HG02981 (cell line): ENCODE data around the gene FGF22.
"Not testable (repeated sequence)": the region's sequence is repeated elsewhere in the genome, so short reads cannot be mapped to it uniquely, and the experiment has no call there.

ENCODE experiments used
- ATAC-seq: cut with Tn5 transposase; IDR thresholded peaks from one replicate; pipeline ENCODE4 v1.9.1; 2021; ENCODE audit warnings: mild to moderate bottlenecking, moderate library complexity; ENCODE audit not compliant: unreplicated experiment

FGF22 gene

DNA sequence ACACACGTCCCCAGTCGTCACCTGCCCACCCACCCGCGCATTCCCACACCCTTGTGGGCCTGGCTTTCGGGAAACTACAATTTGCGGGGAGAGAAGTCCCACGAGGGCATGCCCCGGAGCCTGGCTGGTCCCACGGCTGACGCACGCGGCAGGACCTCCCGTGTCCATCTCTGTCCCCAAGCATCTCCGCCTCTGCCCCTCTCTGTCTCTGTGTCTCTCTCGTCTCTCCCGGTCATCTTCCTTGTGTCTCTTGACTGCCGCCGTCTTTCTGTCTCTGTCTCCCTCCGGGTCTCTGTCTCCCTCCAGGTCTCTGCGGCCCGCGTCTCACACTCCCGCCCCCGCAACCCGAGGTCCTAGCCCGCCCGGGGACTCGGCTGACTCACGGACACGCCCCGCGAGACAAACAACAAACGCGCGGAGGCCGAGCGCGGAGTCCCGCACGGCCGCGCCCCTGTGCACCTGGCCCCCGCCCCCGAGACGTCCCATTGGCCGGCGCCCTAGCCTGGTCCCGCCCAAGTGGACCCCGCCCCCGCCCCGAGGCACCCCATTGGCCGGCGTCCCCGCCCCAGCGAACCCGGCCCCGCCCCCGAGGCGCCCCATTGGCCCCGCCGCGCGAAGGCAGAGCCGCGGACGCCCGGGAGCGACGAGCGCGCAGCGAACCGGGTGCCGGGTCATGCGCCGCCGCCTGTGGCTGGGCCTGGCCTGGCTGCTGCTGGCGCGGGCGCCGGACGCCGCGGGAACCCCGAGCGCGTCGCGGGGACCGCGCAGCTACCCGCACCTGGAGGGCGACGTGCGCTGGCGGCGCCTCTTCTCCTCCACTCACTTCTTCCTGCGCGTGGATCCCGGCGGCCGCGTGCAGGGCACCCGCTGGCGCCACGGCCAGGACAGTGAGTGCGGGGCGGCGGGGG, at the start of gene FGF22:
Gene FGF22 (plus strand): TSS at position 627 of the 908 bp plus-strand sequence. CDS start 47 bp downstream, at position 674.
- peak; percentile 55 for ATAC-seq

DNA sequence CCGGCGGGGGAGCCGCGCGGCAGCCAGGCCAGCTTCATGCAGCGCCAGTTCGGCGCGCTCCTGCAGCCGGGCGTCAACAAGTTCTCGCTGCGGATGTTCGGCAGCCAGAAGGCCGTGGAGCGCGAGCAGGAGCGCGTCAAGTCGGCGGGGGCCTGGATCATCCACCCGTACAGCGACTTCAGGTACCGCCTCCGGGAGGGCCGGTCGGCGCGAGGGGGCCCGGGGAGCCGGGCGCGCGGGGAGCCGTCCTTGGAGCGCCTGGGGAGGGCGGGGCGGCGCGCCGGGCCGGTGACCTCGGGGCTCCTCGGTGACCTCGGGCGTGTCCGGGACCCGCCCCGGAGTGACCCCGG, 49.3 kb upstream of the FGF22 start:
- ATAC-seq: no peak

DNA sequence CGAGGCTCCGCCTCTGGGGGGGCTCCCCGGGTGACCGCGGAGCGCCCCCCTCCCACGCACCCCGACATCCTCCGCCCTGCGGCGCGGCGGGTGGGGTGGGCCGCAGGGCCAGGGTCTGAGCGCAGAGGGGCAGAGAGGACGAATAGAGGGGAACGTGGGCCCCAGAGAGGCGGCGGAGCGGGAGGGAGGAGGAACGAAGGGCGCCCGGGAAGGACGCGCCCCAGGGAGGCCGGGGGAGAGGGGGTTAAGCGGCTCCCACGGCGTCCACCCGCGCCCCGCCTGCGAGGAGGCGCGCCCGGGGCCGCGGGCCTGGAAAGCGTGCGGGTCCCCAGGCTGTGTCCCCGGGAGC, 49.0 kb upstream of the FGF22 start:
- no peak for ATAC-seq

DNA sequence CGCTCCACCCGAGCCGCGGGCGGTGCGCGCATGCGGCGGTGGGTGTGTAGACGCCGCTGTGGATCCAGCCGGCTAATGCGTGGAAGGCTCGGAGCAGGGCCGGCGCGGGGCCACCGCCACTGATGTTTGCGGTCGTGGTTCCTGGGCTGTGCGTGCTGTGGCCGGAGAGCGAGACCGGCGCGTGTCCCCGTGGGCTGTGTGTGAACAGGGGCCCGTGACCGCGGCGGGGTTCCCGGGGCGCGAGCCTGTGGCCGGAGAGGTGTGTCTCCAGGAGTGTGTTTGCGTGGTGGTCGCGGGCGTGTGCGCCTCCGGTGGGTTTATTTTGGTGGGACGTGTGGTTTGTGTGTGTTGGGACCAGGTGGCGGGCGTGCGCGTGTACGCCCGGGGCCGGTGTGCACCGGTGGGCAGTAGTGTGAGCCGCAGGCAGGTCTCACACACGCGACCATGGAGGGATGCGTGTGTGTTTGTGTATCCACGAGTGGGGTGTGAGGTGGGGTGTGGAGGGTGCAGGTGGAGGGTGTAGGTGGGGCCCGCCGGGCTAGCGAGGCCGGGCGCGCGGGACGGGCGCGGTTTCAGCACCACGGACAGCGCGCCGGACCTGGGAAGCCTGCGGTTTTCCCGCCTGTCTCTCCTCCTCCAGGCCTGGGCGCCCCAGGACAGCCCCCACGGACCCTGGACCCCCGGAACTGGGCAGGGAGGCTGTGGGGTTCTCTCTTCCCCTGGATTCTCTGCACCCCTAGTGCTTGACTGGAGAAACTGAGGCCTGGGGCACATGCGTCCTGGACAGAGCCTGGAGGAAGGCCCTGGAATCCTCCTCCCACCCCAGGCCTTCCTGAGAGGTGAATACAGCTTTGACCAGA, 48.4 kb upstream of the FGF22 start:
- no peak for ATAC-seq

DNA sequence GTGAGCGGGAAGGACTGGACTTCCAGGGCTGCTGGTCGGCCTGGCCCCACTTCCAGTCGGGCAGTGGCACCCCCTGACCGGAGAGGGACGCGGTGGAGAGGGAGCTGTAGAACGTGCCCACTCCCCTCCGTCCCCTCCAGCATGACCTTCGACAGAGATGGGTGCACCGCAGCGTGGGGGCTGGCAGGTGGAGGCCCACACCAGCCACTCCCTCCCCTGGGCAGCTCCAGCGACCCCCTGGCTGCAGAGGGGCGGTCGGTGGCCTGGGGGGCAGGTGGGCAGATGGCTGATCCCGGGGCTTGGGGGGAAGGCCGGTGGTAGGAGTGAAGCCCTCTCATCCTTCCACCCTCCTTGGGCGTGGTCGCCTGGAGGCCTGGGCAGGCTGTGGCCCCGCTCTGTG, 47.6 kb upstream of the FGF22 start:
- ATAC-seq: no peak

DNA sequence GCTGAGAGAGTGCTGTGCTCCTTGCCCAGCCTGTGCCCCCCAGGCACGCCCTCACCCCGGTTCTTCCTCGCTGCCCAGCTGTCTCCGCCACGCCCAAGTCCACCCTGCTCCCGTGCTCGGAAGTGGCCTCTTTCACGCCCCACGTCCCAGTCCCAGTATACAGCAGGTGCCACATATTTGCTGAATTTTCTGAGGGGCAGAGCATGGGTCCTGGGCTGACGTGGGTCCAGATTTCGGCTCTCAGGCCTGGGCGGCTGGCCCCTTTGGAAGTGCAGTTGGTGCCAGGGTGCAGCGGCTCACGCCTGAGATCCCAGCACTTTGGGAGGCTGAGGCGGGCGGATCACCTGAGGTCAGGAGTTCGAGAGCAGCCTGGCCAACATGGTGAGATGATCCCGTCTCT, 46.6 kb upstream of the FGF22 start:
- ATAC-seq: no peak

DNA sequence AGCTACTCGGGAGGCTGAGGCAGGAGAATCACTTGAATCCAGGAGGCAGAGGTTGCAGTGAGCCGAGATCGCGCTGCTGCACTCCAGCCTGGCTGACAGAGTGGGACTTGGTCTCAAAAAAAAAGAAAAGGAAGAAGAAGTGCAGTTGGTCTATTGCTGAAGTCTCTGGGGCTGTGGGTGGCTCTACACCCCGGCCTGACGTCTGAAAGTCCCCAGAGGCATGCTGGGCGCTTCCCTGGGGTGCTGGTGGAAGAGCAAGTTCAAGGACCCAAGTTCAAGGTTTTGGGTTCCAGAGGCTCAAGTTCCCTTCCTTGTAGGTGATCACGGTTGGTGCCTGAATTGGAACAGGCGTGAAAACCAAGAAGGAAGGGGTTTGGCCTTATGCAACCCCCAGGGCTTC, 46.2 kb upstream of the FGF22 start:
- ATAC-seq: no peak

DNA sequence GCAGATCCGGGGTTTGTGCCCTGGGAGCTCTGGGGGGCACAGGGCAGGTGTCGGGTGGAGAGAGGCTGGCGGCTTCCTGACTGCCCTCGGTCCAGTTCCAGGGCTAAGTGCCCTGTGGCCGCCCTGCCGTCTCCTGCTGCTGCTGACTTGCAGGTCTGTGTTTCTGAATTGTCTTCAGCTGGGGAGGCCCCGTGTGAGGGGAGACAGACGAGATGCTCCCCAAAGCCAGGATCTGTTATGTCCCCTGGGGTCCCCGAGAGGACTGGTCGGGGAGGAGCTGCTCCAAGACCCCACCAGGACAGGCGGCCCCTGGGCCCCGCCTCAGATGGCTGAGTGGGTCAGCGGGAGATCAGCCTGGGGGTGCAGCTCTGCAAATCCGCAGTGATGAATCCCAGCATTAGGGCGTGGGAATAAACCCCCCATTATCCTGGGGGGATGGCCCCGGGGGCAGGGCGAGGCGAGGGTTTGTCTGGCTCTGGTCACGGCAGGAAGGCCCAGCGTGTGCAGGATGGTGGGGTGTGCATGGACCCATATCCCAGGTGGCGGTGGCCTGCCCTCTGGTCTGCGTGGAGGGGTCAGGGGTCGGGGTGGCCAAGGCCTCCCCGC, 45.3 kb upstream of the FGF22 start:
- no peak for ATAC-seq

DNA sequence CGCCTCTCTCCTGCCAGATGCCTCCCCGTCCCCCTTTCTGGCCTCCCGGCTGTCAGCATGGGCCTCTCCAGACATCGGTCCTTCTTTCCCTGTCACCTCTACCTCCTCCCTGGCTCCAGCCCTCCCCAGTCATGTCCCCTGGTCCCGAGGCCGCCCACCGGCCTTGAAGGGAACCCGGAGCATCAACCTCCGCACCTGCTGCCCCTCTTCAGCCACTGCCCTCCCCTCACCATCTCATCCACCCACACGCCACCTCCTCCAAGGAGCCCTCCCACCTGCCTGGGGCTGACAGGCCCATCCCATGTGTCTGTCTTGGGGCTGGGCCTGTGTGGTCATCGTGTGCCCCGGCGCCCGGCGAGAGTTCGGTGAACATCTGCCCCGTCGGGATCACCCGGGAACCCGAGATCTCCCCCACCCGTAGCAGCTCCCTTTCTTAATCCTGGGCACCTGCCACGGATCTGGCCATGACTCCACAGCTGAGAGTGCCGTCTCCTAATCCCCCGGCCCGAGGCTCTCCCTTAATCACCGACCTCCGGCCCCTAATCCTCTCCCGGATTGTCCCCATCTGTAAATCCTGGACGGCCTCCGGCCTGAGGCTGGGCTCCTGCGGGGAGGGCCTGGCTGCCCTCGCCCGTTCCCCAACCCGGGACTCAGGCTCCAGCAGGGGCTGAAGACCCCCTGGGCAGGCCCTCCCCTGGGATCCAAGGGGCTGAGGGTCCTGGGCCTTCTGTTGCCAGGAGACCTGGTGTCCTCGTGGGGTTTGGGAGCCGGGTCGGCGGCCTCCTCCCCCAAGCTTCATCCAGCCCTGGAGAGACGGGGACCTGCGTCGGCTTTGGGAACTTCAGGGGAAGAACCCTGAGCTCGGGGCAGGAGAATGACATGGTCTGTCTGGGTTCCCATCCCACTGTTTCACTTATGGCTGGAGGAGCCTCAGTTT, 44.1 kb upstream of the FGF22 start:
- ATAC-seq: no peak

DNA sequence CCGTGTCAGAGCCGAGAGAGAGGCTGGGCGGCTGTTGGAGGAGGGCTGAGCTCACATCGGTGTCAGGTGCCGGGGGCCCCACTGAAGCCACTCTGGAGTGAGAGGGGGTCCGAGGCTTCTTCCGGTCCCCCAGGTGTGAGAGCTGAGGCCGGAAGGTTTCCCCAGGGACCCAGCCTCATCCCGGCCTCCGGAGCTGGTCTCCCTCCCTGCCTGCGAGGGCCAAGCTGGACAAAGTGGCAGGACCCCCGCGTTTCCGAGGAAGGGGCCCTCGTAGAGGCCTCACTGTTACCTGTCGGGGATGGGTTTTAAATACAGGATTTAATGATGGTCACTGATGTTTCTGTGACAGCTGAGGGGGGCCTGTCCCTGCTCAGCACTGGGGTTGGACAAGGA, 43.4 kb upstream of the FGF22 start:
- no peak for ATAC-seq

DNA sequence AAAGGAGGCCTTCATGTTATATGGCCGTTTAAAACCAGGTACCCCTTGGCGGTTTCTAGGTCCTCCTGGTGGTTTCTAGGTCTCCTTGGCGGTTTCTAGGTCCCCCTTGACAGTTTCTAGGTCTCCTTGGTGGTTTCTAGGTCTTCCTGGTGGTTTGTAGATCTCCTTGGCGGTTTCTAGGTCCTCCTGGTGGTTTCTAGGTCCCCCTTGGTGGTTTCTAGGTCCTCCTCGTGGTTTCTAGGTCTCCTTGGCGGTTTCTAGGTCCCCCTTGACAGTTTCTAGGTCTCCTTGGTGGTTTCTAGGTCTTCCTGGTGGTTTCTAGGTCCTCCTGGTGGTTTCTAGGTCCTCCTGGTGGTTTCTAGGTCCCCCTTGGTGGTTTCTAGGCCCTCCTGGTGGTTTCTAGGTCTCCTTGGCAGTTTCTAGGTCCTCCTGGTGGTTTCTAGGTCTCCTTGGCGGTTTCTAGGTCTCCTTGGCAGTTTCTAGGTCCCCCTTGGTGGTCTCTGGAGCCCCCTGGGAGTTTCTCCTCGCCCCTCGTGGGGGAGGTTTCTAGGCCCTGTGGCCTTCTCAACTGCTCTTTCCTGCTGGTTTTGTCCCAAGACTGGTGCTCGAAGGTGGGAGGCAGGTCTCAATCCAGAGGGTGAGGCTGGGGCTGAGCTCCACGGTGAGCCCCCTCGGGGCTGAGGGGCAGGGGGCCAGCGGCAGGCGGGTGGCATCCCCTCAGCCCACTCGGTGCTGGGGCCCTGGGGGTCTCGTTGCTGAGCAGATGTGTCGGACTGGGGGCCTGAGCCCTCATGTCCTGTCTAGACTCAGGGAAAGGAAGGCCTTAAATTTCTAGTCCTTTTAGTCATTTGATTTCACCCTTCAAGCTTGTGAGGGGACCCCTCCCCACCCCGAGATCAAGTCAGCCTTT, 42.0 kb upstream of the FGF22 start:
- no peak for ATAC-seq

DNA sequence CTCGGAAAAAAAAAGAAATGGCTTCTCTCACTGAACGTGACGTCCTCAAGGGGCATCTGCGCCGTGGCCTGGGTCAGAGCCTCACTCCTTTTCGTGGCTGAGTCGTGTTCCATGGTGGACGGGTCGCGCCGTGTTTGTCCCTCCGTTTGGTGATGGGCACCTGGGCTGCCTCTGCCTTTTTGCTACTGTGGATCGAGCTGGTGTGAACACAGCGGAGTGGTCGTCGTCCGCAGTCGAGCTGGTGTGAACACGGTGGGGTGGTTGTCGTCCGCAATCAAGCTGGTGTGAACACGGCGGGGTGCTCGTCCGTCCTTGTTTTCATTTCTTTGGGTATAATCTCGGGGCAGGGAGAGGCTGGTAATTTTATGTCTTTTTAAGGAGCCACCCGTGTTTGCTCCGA, 38.4 kb upstream of the FGF22 start:
- no peak for ATAC-seq

DNA sequence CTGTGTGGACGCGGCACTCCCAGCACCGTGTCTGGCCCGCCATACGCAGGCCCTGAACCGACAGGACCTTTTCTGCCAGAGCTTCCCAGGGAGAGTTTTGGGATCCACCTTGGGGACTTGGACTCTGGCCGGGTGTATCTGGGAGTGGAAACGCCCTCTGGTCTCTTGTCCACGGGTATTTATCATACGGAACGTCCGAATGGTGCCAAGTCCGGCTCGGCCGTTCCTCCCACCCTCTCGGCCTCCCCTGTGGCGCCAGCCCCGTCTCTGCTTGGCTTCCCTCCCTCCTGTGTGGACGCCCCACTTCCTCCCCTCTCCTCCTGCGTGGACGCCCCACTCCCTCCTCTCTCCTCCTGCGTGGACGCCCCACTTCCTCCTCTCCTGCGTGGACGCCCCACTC, 37.9 kb upstream of the FGF22 start:
- ATAC-seq: no peak

DNA sequence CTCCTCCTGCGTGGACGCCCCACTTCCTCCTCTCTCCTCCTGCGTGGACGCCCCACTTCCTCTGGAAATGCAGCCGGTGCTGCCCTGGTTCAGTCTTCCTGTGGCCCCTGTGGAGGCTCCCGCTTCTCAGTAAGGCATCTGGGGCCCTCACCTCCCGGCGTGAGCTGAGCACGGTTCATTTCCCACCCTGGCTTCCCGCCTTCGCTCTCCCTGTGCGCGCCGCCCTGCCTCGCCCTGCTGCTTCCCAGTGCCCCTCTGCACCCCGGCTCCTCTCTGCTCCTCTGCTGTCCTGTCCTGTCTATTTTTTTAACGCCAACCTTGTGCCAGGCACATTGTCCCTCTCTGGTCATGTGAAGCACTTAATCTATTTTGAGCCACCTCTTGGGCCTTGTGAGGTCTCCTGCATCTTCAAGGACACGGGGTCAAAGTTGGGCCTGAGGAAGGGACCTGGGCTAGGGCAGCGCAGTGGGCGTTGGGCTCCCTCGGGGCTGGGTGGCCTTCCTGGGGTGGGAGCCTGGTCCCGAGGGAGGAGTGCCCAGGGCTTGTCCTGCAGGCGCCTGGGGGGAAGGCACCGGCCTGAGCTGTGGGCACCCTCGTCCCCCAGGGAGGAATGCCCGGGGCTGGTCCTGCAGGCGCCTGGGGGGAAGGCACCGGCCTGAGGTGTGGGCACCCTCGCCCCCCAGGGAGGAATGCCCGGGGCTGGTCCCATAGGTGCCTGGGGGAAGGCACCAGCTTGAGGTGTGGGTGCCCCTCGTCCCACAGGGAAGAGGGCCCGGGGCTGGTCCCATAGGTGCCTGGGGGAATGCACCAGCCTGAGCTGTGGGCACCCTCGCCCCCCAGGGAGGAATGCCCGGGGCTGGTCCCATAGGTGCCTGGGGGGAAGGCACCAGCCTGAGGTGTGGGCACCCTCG, 37.0 kb upstream of the FGF22 start:
- no peak for ATAC-seq

DNA sequence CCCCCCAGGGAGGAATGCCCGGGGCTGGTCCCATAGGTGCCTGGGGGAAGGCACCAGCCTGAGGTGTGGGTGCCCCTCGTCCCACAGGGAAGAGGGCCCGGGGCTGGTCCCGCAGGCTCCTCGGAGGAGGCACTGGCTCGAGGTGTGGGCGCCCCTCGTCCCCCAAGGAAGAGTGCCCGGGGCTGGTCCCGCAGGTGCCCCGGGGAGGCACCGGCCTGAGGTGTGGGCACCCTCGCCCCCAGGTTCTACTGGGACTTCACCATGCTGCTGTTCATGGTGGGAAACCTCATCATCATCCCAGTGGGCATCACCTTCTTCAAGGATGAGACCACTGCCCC, 36.4 kb upstream of the FGF22 start:
- ATAC-seq: not testable (repeated sequence)

DNA sequence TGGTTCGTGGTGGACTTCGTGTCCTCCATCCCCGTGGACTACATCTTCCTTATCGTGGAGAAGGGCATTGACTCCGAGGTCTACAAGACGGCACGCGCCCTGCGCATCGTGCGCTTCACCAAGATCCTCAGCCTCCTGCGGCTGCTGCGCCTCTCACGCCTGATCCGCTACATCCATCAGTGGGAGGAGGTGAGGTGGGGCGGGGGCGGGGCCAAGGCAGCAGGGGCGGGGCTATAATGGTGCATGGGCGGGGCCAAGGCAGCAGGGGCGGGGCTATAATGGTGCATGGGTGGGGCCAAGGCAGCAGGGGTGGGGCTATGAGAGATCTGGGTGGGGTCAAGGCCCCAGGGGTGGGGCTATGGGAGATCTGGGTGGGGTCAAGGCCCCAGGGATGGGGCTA, 35.9 kb upstream of the FGF22 start:
- ATAC-seq: not testable (repeated sequence)

DNA sequence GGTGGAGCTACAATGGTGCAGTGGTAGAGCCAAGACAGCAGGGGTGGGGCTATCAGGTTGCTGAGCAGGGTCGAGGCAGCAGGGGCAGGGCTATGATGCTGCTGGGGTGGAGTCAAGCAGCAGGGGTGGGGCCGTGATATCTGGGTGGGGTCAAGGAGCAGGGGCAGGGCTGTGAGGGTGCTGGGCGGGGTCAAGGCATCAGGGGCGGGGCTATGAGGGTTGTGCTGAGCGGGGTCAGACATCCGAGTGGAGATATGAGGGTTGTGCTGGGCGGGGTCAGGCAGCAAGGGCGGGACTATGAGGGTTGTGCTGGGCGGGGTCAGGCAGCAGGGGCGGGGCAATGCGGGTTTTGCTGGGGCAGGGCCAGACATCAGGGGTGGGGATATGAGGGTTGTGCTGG, 35.3 kb upstream of the FGF22 start:
- ATAC-seq: no peak

DNA sequence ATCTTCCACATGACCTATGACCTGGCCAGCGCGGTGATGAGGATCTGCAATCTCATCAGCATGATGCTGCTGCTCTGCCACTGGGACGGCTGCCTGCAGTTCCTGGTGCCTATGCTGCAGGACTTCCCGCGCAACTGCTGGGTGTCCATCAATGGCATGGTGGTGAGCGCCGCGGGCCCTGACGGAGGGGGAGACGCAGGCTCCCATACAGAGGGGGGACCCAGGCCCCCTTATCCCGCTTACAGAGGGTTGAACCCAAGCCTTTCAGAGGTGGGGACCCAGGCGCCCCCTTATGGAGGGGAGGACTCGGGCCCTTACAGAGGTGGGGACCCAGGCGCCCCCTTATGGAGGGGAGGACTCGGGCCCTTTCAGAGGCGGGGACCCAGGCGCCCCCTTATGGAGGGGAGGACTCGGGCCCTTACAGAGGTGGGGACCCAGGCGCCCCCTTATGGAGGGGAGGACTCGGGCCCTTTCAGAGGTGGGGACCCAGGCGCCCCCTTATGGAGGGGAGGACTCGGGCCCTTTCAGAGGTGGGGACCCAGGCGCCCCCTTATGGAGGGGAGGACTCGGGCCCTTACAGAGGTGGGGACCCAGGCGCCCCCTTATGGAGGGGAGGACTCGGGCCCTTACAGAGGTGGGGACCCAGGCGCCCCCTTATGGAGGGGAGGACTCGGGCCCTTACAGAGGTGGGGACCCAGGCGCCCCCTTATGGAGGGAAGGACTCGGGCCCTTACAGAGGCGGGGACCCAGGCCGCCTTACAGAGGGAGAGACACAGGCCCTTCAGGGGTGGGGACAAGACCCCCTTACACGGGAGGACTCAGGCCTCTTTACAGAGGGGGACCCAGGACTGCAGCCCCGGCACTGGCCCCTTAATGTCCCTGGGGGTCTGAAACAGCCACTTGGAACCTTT, 34.4 kb upstream of the FGF22 start:
- ATAC-seq: not testable (repeated sequence)
